K562 (cell line): ENCODE measurements around the gene SDF4. TPM values are rescaled to one million over a fixed set of nuclear protein-coding genes. Genes with fewer than 3 reads are reported as not detected.

Source experiments
- CBX5 ChIP-seq: IDR thresholded peaks from 2 replicates; pipeline ENCODE4 v1.6.1; 2014; ENCODE audit warnings: low read depth, borderline replicate concordance
- DNMT1 ChIP-seq: fragments of 450-650 bp; IDR thresholded peaks from 2 replicates; pipeline ENCODE4 v1.6.1; 2016; ENCODE audit warnings: antibody characterized with exemption, mild to moderate bottlenecking
- ELF4 ChIP-seq: fragments of 450-650 bp; formaldehyde crosslinking; IDR thresholded peaks from 2 replicates; pipeline ENCODE4 v1.4.0; 2022; ENCODE audit warnings: missing genetic modification characterization
- GATAD2A ChIP-seq: fragments of 450-650 bp; IDR thresholded peaks from 2 replicates; pipeline ENCODE4 v1.6.1; 2017
- ILK ChIP-seq: fragments of 450-650 bp; IDR thresholded peaks from 2 replicates; pipeline ENCODE4 v1.6.1; 2016; ENCODE audit warnings: missing genetic modification characterization, low read depth, mild to moderate bottlenecking, missing compliant biosample characterization, moderate library complexity, borderline replicate concordance
- MED1 ChIP-seq: sonication (generic); formaldehyde crosslinking; IDR thresholded peaks from 2 replicates; pipeline ENCODE4 v1.8.1; 2023; ENCODE audit warnings: missing genetic modification reagents, borderline replicate concordance
- PCBP2 ChIP-seq: fragments of 200-400 bp; formaldehyde crosslinking; IDR thresholded peaks from 2 replicates; pipeline ENCODE4 v1.6.1; 2018; ENCODE audit warnings: low read length, low read depth, mild to moderate bottlenecking, moderate library complexity; ENCODE audit not compliant: poor library complexity, severe bottlenecking
- POLR2AphosphoS2 ChIP-seq: IDR thresholded peaks from 2 replicates; pipeline ENCODE4 v1.6.1; 2012; ENCODE audit warnings: low read length, improper control_type of control experiment
- RBM25 ChIP-seq: fragments of 200-400 bp; formaldehyde crosslinking; IDR thresholded peaks from 2 replicates; pipeline ENCODE4 v1.6.1; 2018; ENCODE audit warnings: low read length, low read depth, moderate library complexity; ENCODE audit not compliant: severe bottlenecking
- SP2 ChIP-seq: IDR thresholded peaks from 2 replicates; pipeline ENCODE4 v1.6.1; 2011; ENCODE audit warnings: mild to moderate bottlenecking, low read depth, low read length, moderate library complexity; ENCODE audit not compliant: poor library complexity, severe bottlenecking; ENCODE audit errors: extremely low read depth
- STAT5B ChIP-seq: fragments of 250-450 bp; sonication (Bioruptor Pico); IDR thresholded peaks from 2 replicates; pipeline ENCODE4 v1.8.0; 2021; ENCODE audit warnings: mild to moderate bottlenecking, inconsistent platforms
- TAL1 ChIP-seq: fragments of 450-650 bp; IDR thresholded peaks from 2 replicates; pipeline ENCODE4 v1.6.1; 2016; ENCODE audit warnings: mild to moderate bottlenecking
- TEAD4 ChIP-seq, 2 experiments: sonication (generic) in 1 of 2; formaldehyde crosslinking in 1 of 2; IDR thresholded peaks; 2 replicates each; pipeline versions ENCODE4 v1.6.1 to v1.8.0; 2012 to 2022; ENCODE audit warnings: borderline replicate concordance in 1 of 2, inconsistent platforms in 1 of 2, low read length in 1 of 2, mild to moderate bottlenecking in 1 of 2, missing genetic modification reagents in 1 of 2
- ZC3H11A ChIP-seq: IDR thresholded peaks from 2 replicates; pipeline ENCODE4 v1.6.1; 2012; ENCODE audit warnings: low read depth, low read length, improper control_type of control experiment
- ZHX1 ChIP-seq: fragments of 150-350 bp; conservative IDR thresholded peaks from 2 replicates; pipeline ENCODE4 v1.6.1; 2014; ENCODE audit warnings: low read length
- ZNF316 ChIP-seq: fragments of 450-650 bp; IDR thresholded peaks from 2 replicates; pipeline ENCODE4 v1.6.1; 2016
- ZNF511 ChIP-seq: sonication (generic); formaldehyde crosslinking; IDR thresholded peaks from 2 replicates; pipeline ENCODE4 v1.8.0; 2022; ENCODE audit warnings: mild to moderate bottlenecking, missing genetic modification reagents
- ZNF717 ChIP-seq: fragments of 250-450 bp; sonication (Bioruptor Pico); IDR thresholded peaks from 2 replicates; pipeline ENCODE4 v1.5.0; 2021
- ZNF79 ChIP-seq: fragments of 250-450 bp; sonication (Bioruptor Pico); IDR thresholded peaks from 2 replicates; pipeline ENCODE4 v1.4.0; 2020; ENCODE audit warnings: low read depth, mild to moderate bottlenecking, moderate library complexity
- polyA plus RNA-seq, 8 experiments: library from polyadenylated mRNA; depleted of rRNA in 4 of 8; stranded (reverse) in 5 of 8; unstranded in 3 of 8; fragments of >200 nt; fragmentation: Nextera tagmentation in 2 of 8; fragmentation: Illumina TruSeq in 1 of 8; extraction: Ambion mirVana in 2 of 8; extraction: Trizol in 1 of 8; gene quantifications; 2 replicates each; pipeline versions ENCODE4 v1.2.1 to v1.2.3, GENCODE V29; 2011 to 2014; ENCODE audit warnings: inconsistent platforms in 1 of 8, missing spikeins in 1 of 8
- total RNA-seq, 7 experiments: library from RNA; depleted of rRNA in 6 of 7; stranded (reverse); fragments of >200 nt in 6 of 7; fragmentation: Illumina TruSeq in 2 of 7; extraction: Trizol in 2 of 7; gene quantifications; 2 replicates each; pipeline versions ENCODE4 v1.2.1 to v1.2.3, GENCODE V29; 2011 to 2021; ENCODE audit warnings: low replicate concordance in 1 of 7
- TF ChIP-seq, protein P1 (sequence below): IDR thresholded peaks from 2 replicates; pipeline ENCODE4 v1.6.1; 2012; ENCODE audit warnings: low read depth, low read length, improper control_type of control experiment, borderline replicate concordance
- TF ChIP-seq, protein P2 (sequence below): fragments of 250-450 bp; sonication (Bioruptor Pico); IDR thresholded peaks from 2 replicates; pipeline ENCODE4 v1.5.0; 2020; ENCODE audit warnings: mild to moderate bottlenecking
- TF ChIP-seq, protein P3 (sequence below): sonication (generic); formaldehyde crosslinking; IDR thresholded peaks from 2 replicates; pipeline ENCODE4 v1.8.0; 2022; ENCODE audit warnings: missing genetic modification reagents, mild to moderate bottlenecking, moderate library complexity, borderline replicate concordance

The SDF4 gene
- total and polyA plus RNA-seq, 9 of the 15 experiments (the other 6 are each of a cell fraction or from before 2014, with no cell fraction given): 0.35 to 160 (median 65.2) TPM

- TF ChIP-seq CBX5 (no peak), SP2 (no peak), GATAD2A (no peak), ZHX1 (no peak), ZNF717 (no peak), POLR2AphosphoS2 (no peak), DNMT1 (no peak), ZNF316 (no peak), TEAD4 (IDR thresholded peaks at IDR 0.05; ENCODE audit: low read length) (peak; percentile 37; the same call in 1 of the 2 replicates), TEAD4 (CRISPR knock-in tag; IDR thresholded peaks at IDR 0.05; ENCODE audit: borderline replicate concordance) (no peak), RBM25 (no peak), ZC3H11A (no peak), PCBP2 (no peak), MED1 (CRISPR knock-in tag) (no peak), STAT5B (CRISPR knock-in tag) (no peak), TAL1 (peak; percentile 39; the same call in 1 of the 2 replicates), ILK (tag) (no peak), ZNF79 (CRISPR knock-in tag) (no peak), ELF4 (no peak), ZNF511 (CRISPR knock-in tag) (no peak)
- TF ChIP-seq, protein P1, sequence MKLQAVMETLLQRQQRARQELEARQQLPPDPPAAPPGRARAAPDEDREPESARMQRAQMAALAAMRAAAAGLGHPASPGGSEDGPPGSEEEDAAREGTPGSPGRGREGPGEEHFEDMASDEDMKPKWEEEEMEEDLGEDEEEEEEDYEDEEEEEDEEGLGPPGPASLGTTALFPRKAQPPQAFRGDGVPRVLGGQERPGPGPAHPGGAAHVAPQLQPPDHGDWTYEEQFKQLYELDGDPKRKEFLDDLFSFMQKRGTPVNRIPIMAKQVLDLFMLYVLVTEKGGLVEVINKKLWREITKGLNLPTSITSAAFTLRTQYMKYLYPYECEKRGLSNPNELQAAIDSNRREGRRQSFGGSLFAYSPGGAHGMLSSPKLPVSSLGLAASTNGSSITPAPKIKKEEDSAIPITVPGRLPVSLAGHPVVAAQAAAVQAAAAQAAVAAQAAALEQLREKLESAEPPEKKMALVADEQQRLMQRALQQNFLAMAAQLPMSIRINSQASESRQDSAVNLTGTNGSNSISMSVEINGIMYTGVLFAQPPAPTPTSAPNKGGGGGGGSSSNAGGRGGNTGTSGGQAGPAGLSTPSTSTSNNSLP: no peak
- TF ChIP-seq, protein P2, sequence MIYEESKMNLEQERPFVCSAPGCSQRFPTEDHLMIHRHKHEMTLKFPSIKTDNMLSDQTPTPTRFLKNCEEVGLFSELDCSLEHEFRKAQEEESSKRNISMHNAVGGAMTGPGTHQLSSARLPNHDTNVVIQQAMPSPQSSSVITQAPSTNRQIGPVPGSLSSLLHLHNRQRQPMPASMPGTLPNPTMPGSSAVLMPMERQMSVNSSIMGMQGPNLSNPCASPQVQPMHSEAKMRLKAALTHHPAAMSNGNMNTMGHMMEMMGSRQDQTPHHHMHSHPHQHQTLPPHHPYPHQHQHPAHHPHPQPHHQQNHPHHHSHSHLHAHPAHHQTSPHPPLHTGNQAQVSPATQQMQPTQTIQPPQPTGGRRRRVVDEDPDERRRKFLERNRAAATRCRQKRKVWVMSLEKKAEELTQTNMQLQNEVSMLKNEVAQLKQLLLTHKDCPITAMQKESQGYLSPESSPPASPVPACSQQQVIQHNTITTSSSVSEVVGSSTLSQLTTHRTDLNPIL (CRISPR knock-in tag): no peak
- TF ChIP-seq, protein P3, sequence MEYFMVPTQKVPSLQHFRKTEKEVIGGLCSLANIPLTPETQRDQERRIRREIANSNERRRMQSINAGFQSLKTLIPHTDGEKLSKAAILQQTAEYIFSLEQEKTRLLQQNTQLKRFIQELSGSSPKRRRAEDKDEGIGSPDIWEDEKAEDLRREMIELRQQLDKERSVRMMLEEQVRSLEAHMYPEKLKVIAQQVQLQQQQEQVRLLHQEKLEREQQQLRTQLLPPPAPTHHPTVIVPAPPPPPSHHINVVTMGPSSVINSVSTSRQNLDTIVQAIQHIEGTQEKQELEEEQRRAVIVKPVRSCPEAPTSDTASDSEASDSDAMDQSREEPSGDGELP (CRISPR knock-in tag): peak; percentile 22; the same call in 1 of the 2 replicates
Observed at GRCh38 chr1:1185101-1185765, 46.6 kb downstream of the SDF4 start (continued).
